ENCODE measurements around the gene HEY2.

The HEY2 gene

GRCh38 chr6:125714441-125715090 lies 34.9 kb upstream of the HEY2 start:
- H3K4me3 ChIP-seq (ENCODE audit: low read length) = no peak overlapping the region
- TF ChIP-seq CTCF (IDR thresholded peaks at IDR 0.05; ENCODE audit: insufficient read depth, low read depth, low read length, missing control alignments) = no peak
- no peak for DNase-seq (ENCODE audit: low read depth)

- no peak overlapping the region for H3K4me3 ChIP-seq (ENCODE audit: low read length)
- no peak for DNase-seq (ENCODE audit: low read depth)
- TF ChIP-seq CTCF (IDR thresholded peaks at IDR 0.05; ENCODE audit: insufficient read depth, low read depth, low read length, missing control alignments) = no peak
Measured at GRCh38 chr6:125717120-125717731, 32.2 kb upstream of the HEY2 start.

- TF ChIP-seq CTCF (IDR thresholded peaks at IDR 0.05; ENCODE audit: insufficient read depth, low read depth, low read length, missing control alignments) = no peak
- H3K4me3 ChIP-seq (ENCODE audit: low read length) = no peak overlapping the region
- DNase-seq (ENCODE audit: low read depth) = no peak
Measured at GRCh38 chr6:125718109-125718508, 31.3 kb upstream of the HEY2 start.

- TF ChIP-seq CTCF (IDR thresholded peaks at IDR 0.05; ENCODE audit: insufficient read depth, low read depth, low read length, missing control alignments) = no peak
Measured at GRCh38 chr6:125722886-125723285, 26.5 kb upstream of the HEY2 start.

GRCh38 chr6:125727216-125727615 lies 22.2 kb upstream of the HEY2 start:
- DNase-seq (ENCODE audit: low read depth) = no peak
- no peak for TF ChIP-seq CTCF (IDR thresholded peaks at IDR 0.05; ENCODE audit: insufficient read depth, low read depth, low read length, missing control alignments)
- no peak overlapping the region for H3K4me3 ChIP-seq (ENCODE audit: low read length)

More at GRCh38 chr6:125722886-125723285, 26.5 kb upstream of the HEY2 start:
- no peak overlapping the region for H3K4me3 ChIP-seq (ENCODE audit: low read length)
- no peak for DNase-seq (ENCODE audit: low read depth)

GRCh38 chr6:125728739-125729138 lies 20.7 kb upstream of the HEY2 start:
- TF ChIP-seq CTCF (IDR thresholded peaks at IDR 0.05; ENCODE audit: insufficient read depth, low read depth, low read length, missing control alignments) = no peak
- H3K4me3 ChIP-seq (ENCODE audit: low read length) = no peak overlapping the region
- DNase-seq (ENCODE audit: low read depth) = peak; percentile 37

GRCh38 chr6:125729983-125730382 lies 19.4 kb upstream of the HEY2 start:
- DNase-seq (ENCODE audit: low read depth) = no peak
- TF ChIP-seq CTCF (IDR thresholded peaks at IDR 0.05; ENCODE audit: insufficient read depth, low read depth, low read length, missing control alignments) = no peak
- H3K4me3 ChIP-seq (ENCODE audit: low read length) = no peak overlapping the region

Measured in epithelial cell of esophagus (primary cell).